OCI-LY1 (cell line): ENCODE data around the gene RELA.

ENCODE experiments used
- H2AFZ ChIP-seq: fragments of 200-600 bp; sonication (generic), shearing (Covaris generic); 2 replicates; pipeline ENCODE4 v1.6.0; 2014; ENCODE audit warnings: antibody characterized with exemption, mild to moderate bottlenecking, low read length
- H3F3A ChIP-seq: fragments of 200-600 bp; sonication (generic), shearing (Covaris generic); 2 replicates; pipeline ENCODE4 v1.6.0; 2014; ENCODE audit warnings: mild to moderate bottlenecking, antibody characterized with exemption, low read length, moderate library complexity; ENCODE audit not compliant: insufficient read depth
- H3K27ac ChIP-seq: fragments of 200-600 bp; sonication (generic); 2 replicates; pipeline ENCODE4 v1.5.1; 2014; ENCODE audit warnings: low read length, mixed run types, mild to moderate bottlenecking, low read depth; ENCODE audit not compliant: poor library complexity, severe bottlenecking
- H3K27me3 ChIP-seq: fragments of 200-600 bp; sonication (generic); 2 replicates; pipeline ENCODE4 v1.6.0; 2014; ENCODE audit warnings: antibody characterized with exemption, mild to moderate bottlenecking, low read length, moderate library complexity; ENCODE audit not compliant: insufficient read depth
- H3K36me3 ChIP-seq: fragments of 200-600 bp; sonication (generic); 2 replicates; pipeline ENCODE4 v1.6.1; 2014; ENCODE audit warnings: mild to moderate bottlenecking, antibody characterized with exemption, low read length, moderate library complexity, mixed read lengths; ENCODE audit not compliant: insufficient read depth
- H3K4me1 ChIP-seq: fragments of 200-600 bp; sonication (generic); 2 replicates; pipeline ENCODE4 v1.5.1; 2014; ENCODE audit warnings: mild to moderate bottlenecking, low read length, moderate library complexity; ENCODE audit not compliant: insufficient read depth, severe bottlenecking
- H3K4me2 ChIP-seq: fragments of 200-600 bp; sonication (generic), shearing (Covaris generic); 2 replicates; pipeline ENCODE4 v1.6.1; 2014; ENCODE audit warnings: low read length
- H3K4me3 ChIP-seq: fragments of 200-600 bp; sonication (generic); 2 replicates; pipeline ENCODE4 v1.5.1; 2014; ENCODE audit warnings: low read length, low read depth, mild to moderate bottlenecking, mixed read lengths; ENCODE audit not compliant: poor library complexity, severe bottlenecking
- H3K79me2 ChIP-seq: fragments of 200-600 bp; shearing (Covaris generic); 2 replicates; pipeline ENCODE4 v1.6.1; 2016; ENCODE audit warnings: mixed run types, low read length, mixed read lengths; ENCODE audit not compliant: insufficient read depth
- H3K9ac ChIP-seq: fragments of 200-600 bp; sonication (generic), shearing (Covaris generic); 2 replicates; pipeline ENCODE4 v1.6.1; 2014; ENCODE audit warnings: mild to moderate bottlenecking, low read length, mixed read lengths
- H3K9me2 ChIP-seq: fragments of 200-600 bp; sonication (generic), shearing (Covaris generic); 2 replicates; pipeline ENCODE4 v1.6.1; 2014; ENCODE audit warnings: low read depth, mild to moderate bottlenecking, low read length, mixed read lengths
- H3K9me3 ChIP-seq: fragments of 200-600 bp; shearing (Covaris generic); 2 replicates; pipeline ENCODE4 v1.6.1; 2014; ENCODE audit warnings: low read length, mixed read lengths
- H4K20me1 ChIP-seq: fragments of 200-600 bp; sonication (generic), shearing (Covaris generic); 2 replicates; pipeline ENCODE4 v1.6.0; 2016; ENCODE audit warnings: mild to moderate bottlenecking, low read length; ENCODE audit not compliant: insufficient read depth
- CTCF ChIP-seq: fragments of 200-600 bp; sonication (generic), shearing (Covaris generic); IDR thresholded peaks from 2 replicates; pipeline ENCODE4 v1.5.1; 2017; ENCODE audit warnings: mild to moderate bottlenecking, antibody characterized with exemption, low read length, moderate library complexity, mixed read lengths
- EZH2 ChIP-seq: fragments of 200-600 bp; sonication (generic), shearing (Covaris generic); IDR thresholded peaks from 2 replicates; pipeline ENCODE4 v1.8.0; 2017; ENCODE audit warnings: borderline replicate concordance, mixed run types, mild to moderate bottlenecking, antibody characterized with exemption, low read length, moderate library complexity, mixed read lengths

RELA gene

DNA sequence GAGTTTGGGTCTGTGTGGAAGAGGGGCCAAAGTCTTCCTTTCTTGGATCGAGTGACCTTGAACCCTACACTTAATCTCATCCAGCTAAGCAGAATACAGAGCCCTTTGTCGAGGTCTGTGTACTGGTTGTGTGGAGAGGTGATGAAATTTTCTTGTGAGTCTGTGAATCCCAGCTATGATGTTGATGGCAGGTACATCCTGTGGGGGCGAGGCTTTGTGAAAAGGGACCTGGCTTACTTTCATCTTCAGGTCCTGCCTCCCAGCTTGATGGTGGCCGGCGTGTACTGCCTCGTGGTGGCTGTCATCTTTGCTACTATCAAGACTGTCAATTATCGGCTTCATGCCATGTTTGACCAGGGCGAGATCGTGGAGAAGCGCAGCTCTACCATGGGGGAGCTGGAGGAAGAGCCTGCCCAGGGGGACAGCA, 46.1 kb downstream of the RELA start:
- Histone ChIP-seq H4K20me1 (no peaks in the 10 kb centered on the region), H3K36me3 (peaks cover 45% of the 10 kb centered on the region), H3K9me2 (no peaks in the 10 kb centered on the region), H2AFZ (no peak overlapping the region), H3K9ac (peak overlapping the region; percentile 93), H3K4me1 (peaks cover 57% of the 10 kb centered on the region), H3K9me3 (no peaks in the 10 kb centered on the region), H3K4me2 (peak overlapping the region; percentile 98), H3K27ac (peak overlapping the region; percentile 54), H3K79me2 (peaks cover 9% of the 10 kb centered on the region; the same call in 1 of the 2 replicates), H3K27me3 (no peaks in the 10 kb centered on the region), H3K4me3 (peak overlapping the region; percentile 76), H3F3A (no peaks in the 10 kb centered on the region)
- TF ChIP-seq EZH2 = no peak
- no peak for TF ChIP-seq CTCF

DNA sequence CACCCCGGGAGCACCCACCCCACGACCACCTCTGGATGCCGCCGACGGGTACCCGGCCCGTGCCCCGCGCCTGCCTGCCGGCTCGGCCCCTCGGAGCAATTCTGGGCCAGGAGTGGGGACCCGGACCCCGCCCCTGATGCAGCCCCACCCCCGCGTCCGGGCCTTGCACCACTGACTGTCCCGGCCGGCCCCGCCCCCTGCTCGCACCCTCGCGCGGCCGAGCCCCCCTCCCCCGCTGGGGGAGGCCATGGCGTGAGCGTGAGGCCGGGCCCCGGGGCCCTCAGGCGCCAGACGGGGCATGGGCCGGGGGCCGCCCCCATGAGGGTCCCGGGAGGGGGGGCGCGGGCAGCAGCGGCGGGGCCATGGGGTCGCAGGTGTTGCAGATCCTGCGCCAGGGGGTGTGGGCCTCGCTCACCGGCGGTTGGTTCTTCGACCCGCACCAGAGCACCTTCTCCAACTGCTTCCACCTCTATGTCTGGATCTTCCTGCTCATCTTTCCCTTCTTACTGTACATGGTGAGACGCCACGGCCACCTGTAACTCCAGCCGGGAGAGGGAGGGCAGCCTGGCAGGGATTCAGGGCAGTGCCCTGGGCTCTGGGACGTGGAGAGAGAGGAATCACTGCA, 46.7 kb downstream of the RELA start:
- Histone ChIP-seq H3K9me3 (no peaks in the 10 kb centered on the region), H3K36me3 (peaks cover 39% of the 10 kb centered on the region), H3K27ac (peak overlapping the region; percentile 72), H2AFZ (no peak overlapping the region), H3K4me3 (peak overlapping the region; percentile 76), H3K4me2 (peak overlapping the region; percentile 98), H3K4me1 (peaks cover 62% of the 10 kb centered on the region), H3K9me2 (no peaks in the 10 kb centered on the region), H3K9ac (peak overlapping the region; percentile 93), H3K79me2 (peaks cover 9% of the 10 kb centered on the region; the same call in 1 of the 2 replicates), H3K27me3 (no peaks in the 10 kb centered on the region), H3F3A (no peaks in the 10 kb centered on the region), H4K20me1 (no peaks in the 10 kb centered on the region)
- no peak for TF ChIP-seq EZH2
- no peak for TF ChIP-seq CTCF

DNA sequence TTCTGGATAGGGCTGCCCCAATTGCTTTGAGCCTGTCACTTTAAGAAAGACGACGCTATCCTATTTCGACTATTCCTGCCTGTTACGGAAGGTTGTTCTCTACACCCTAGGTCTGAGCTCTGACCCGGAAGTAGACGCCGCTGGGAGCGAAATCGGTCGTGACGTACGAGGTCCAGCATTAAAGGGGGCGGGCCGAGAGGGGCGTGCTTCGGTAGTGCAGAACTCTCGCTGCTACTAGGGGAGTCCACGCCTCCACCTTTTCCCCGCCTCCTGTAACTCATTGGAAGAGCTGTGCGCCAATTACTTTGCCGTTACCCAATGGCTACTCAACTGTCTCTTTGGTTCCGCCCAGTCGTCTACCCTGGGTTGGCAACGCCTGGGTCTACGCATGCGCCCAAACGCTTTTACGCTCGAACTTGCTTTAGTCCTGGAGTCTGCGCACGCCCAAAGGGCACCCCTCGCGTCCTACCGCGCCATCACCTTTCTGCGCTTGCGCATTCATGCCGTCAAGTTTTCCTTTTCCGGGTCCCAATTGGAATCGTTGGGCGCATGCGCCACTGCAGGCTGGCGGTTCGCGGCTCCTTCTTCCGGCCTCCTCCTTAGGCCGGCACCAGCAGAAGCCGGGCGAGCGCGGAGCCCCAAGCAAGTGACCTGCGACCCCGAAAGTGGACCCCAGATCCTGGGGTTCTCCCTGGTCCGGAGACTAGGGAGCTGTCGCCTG, 47.3 kb downstream of the RELA start, which contains the start of gene PCNX3:
Gene PCNX3 (plus strand): TSS at position 548 of the 721 bp plus-strand sequence. CDS start 536 bp downstream, outside the sequence.
- no peaks in the 10 kb centered on the region for H3K9me2 ChIP-seq
- H3K27me3 ChIP-seq = no peaks in the 10 kb centered on the region
- TF ChIP-seq CTCF (no peak), EZH2 (no peak)
- no peaks in the 10 kb centered on the region for H4K20me1 ChIP-seq
- H3K4me3 ChIP-seq = peak within 1 kb of the TSS; percentile 83
- peak within 1 kb of the TSS; percentile 77 for H3K27ac ChIP-seq
- H3K4me1 ChIP-seq = peaks cover 58% of the 10 kb centered on the region
- no peaks in the 10 kb centered on the region for H3K9me3 ChIP-seq
- peak within 1 kb of the TSS; percentile 93 for H3K9ac ChIP-seq
- no peaks in the 10 kb centered on the region for H3F3A ChIP-seq
- peaks cover 9% of the 10 kb centered on the region; the same call in 1 of the 2 replicates for H3K79me2 ChIP-seq
- peak within 1 kb of the TSS; percentile 98 for H3K4me2 ChIP-seq
- H2AFZ ChIP-seq = no peak within 1 kb of the TSS
- peaks cover 33% of the 10 kb centered on the region for H3K36me3 ChIP-seq
